HG02759 (cell line): ENCODE data around the gene CEACAM5.
A peak's percentile ranks its signal among the peaks of the same experiment; 100 is the strongest.
"Not testable (repeated sequence)": the region's sequence is repeated elsewhere in the genome, so short reads cannot be mapped to it uniquely, and the experiment has no call there.

ENCODE experiments used
- ATAC-seq: cut with Tn5 transposase; IDR thresholded peaks from one replicate; pipeline ENCODE4 v1.9.1; 2021; ENCODE audit warnings: mild to moderate bottlenecking, moderate library complexity; ENCODE audit not compliant: unreplicated experiment

The CEACAM5 gene

GRCh38 chr19:41699968-41700323, 8.5 kb upstream of the CEACAM5 start:
- ATAC-seq, result no peak

GRCh38 chr19:41700381-41701195, 7.8 kb upstream of the CEACAM5 start:
- no peak for ATAC-seq

GRCh38 chr19:41701401-41702075, 6.9 kb upstream of the CEACAM5 start:
- no peak for ATAC-seq

- no peak for ATAC-seq
Measured at GRCh38 chr19:41702171-41702651, 6.2 kb upstream of the CEACAM5 start.

- no peak for ATAC-seq
Measured at GRCh38 chr19:41703602-41704293, 4.7 kb upstream of the CEACAM5 start.

GRCh38 chr19:41705393-41706174, 2.8 kb upstream of the CEACAM5 start:
- no peak for ATAC-seq

GRCh38 chr19:41706741-41707501, 1.5 kb upstream of the CEACAM5 start:
- peak; percentile 69 for ATAC-seq

- no peak for ATAC-seq
Measured at GRCh38 chr19:41707502-41707812, 969 bp upstream of the CEACAM5 start.

GRCh38 chr19:41707871-41708371, 505 bp upstream of the CEACAM5 start:
- no peak for ATAC-seq

GRCh38 chr19:41709516-41709915, 1.1 kb downstream of the CEACAM5 start:
- ATAC-seq, result not testable (repeated sequence)

GRCh38 chr19:41709951-41710645, 1.7 kb downstream of the CEACAM5 start:
- no peak for ATAC-seq

GRCh38 chr19:41711376-41712261, 3.2 kb downstream of the CEACAM5 start:
- ATAC-seq, result no peak

- ATAC-seq, result no peak
Measured at GRCh38 chr19:41714598-41714997, 6.2 kb downstream of the CEACAM5 start.

GRCh38 chr19:41718761-41719160, 10.3 kb downstream of the CEACAM5 start:
- ATAC-seq, result no peak

- no peak for ATAC-seq
Measured at GRCh38 chr19:41720103-41720502, 11.7 kb downstream of the CEACAM5 start.

- ATAC-seq, result no peak
Measured at GRCh38 chr19:41726493-41726892, 18.1 kb downstream of the CEACAM5 start.

GRCh38 chr19:41734156-41734555, 25.7 kb downstream of the CEACAM5 start:
- no peak for ATAC-seq

- no peak for ATAC-seq
Measured at GRCh38 chr19:41734585-41734984, 26.2 kb downstream of the CEACAM5 start.
